ENCODE results near the gene MEF2A. TPM values are rescaled to one million over a fixed set of nuclear protein-coding genes. Genes with fewer than 3 reads are reported as not detected.

MEF2A gene
- total and polyA plus RNA-seq, 9 of the 15 experiments (the other 6 are each of a cell fraction or from before 2014, with no cell fraction given), result 1.6 to 18.7 (median 8.7) TPM

- peak; percentile 41; the same call in 1 of the 2 replicates for TF ChIP-seq USF2 (CRISPR knock-in tag; IDR thresholded peaks at IDR 0.05)
- TF ChIP-seq MAFG (tag; conservative IDR thresholded peaks at IDR 0.05), result no peak
- no peak for TF ChIP-seq PTTG1 (tag; IDR thresholded peaks at IDR 0.05; ENCODE audit: low read depth)
- TF ChIP-seq NKRF (IDR thresholded peaks at IDR 0.05; ENCODE audit: borderline replicate concordance), result no peak
- no peak for TF ChIP-seq ZC3H8 (IDR thresholded peaks at IDR 0.05)
- peak; percentile 75 for TF ChIP-seq TFE3 (CRISPR knock-in tag; IDR thresholded peaks at IDR 0.05)
- no peak for TF ChIP-seq ELK3 (CRISPR knock-in tag; IDR thresholded peaks at IDR 0.05)
- TF ChIP-seq SAFB2 (IDR thresholded peaks at IDR 0.05; ENCODE audit: borderline replicate concordance, low read depth, low read length, severe bottlenecking), result no peak
Measured at GRCh38 chr15:99561476-99562230, 4.1 kb upstream of the MEF2A start (continued).

Data from K562 (cell line).